SK-N-SH treated with all-trans-retinoic acid at 6 μM for 48 hours (cell line): ENCODE results near the gene POLE.

Source experiments
- ARNTL ChIP-seq: fragments of 450-650 bp; formaldehyde crosslinking; IDR thresholded peaks from 2 replicates; pipeline ENCODE4 v1.5.0; 2020; ENCODE audit warnings: low read depth, mild to moderate bottlenecking, moderate library complexity, borderline replicate concordance
- BACH2 ChIP-seq: fragments of 250-450 bp; sonication (Bioruptor Pico); IDR thresholded peaks from 2 replicates; pipeline ENCODE4 v1.9.0; 2021; ENCODE audit warnings: mild to moderate bottlenecking, borderline replicate concordance
- CREB5 ChIP-seq: fragments of 250-450 bp; sonication (Bioruptor Pico); IDR thresholded peaks from 2 replicates; pipeline ENCODE4 v1.5.1; 2020; ENCODE audit warnings: low read depth, mild to moderate bottlenecking, moderate library complexity
- ISL1 ChIP-seq: fragments of 250-450 bp; sonication (Bioruptor Pico); IDR thresholded peaks from 2 replicates; pipeline ENCODE4 v2.1.2; 2022; ENCODE audit warnings: mild to moderate bottlenecking, moderate library complexity
- POU6F1 ChIP-seq: fragments of 250-450 bp; sonication (Bioruptor Pico); IDR thresholded peaks from 2 replicates; pipeline ENCODE4 v1.8.0; 2021; ENCODE audit warnings: low read depth, mild to moderate bottlenecking, moderate library complexity, borderline replicate concordance
- PPARA ChIP-seq: fragments of 250-450 bp; sonication (Bioruptor Pico); IDR thresholded peaks from 2 replicates; pipeline ENCODE4 v1.5.0; 2020; ENCODE audit warnings: mild to moderate bottlenecking, borderline replicate concordance
- RARB ChIP-seq: fragments of 250-450 bp; sonication (Bioruptor Pico); IDR thresholded peaks from 2 replicates; pipeline ENCODE4 v1.8.0; 2021; ENCODE audit warnings: mild to moderate bottlenecking, moderate library complexity
- TOX ChIP-seq: fragments of 250-450 bp; sonication (Bioruptor Pico); IDR thresholded peaks from 2 replicates; pipeline ENCODE4 v1.8.0; 2021; ENCODE audit warnings: mild to moderate bottlenecking, moderate library complexity, borderline replicate concordance
- ZFP3 ChIP-seq: fragments of 250-450 bp; sonication (Bioruptor Pico); IDR thresholded peaks from 2 replicates; pipeline ENCODE4 v1.5.0; 2020; ENCODE audit warnings: mild to moderate bottlenecking, moderate library complexity
- ZFP30 ChIP-seq: fragments of 450-650 bp; formaldehyde crosslinking; IDR thresholded peaks from 2 replicates; pipeline ENCODE4 v1.5.0; 2022; ENCODE audit warnings: mild to moderate bottlenecking, moderate library complexity
- ZNF70 ChIP-seq: fragments of 450-650 bp; formaldehyde crosslinking; IDR thresholded peaks from 2 replicates; pipeline ENCODE4 v1.5.0; 2020; ENCODE audit warnings: mild to moderate bottlenecking, moderate library complexity
- TF ChIP-seq, protein P1 (sequence below): fragments of 250-450 bp; sonication (Bioruptor Pico); IDR thresholded peaks from 2 replicates; pipeline ENCODE4 v1.8.0; 2020; ENCODE audit warnings: mild to moderate bottlenecking, moderate library complexity, borderline replicate concordance

DNA sequence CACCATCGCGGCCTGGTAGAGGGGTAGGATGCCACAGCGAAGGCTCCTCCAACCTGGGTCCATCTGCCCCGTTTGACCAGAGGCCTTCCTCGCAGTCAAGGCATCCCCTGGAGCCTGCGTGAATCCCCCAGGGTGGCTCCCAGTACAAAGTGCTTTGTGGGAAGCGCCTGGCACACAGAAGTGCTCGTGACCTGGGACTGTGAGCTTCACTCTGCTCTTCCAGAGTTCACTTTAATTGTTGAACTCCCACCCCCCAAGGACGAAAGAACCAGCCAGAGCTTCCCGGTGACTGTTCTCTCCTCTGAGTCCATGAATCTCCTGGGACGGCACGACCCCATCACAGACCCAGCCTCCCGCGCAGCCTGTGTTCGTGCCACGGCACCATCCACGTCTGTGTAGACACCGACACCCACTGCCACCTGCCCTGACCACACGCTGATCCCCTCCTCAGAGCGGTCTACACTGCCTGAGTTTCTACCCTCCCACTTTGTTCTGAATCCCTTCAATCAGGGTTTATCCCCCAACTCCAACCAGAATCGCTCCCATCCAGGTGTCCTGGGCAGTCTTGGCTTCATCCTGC is 52.6 kb downstream of the POLE start:
- TF ChIP-seq BACH2 (CRISPR knock-in tag) = no peak
- TF ChIP-seq ARNTL (CRISPR knock-in tag) = no peak
- no peak for TF ChIP-seq ZNF70
- no peak for TF ChIP-seq RARB (CRISPR knock-in tag)
- no peak for TF ChIP-seq ISL1
- TF ChIP-seq CREB5 (CRISPR knock-in tag) = no peak
- no peak for TF ChIP-seq POU6F1 (CRISPR knock-in tag)
- no peak for TF ChIP-seq ZFP30 (CRISPR knock-in tag)
- TF ChIP-seq, protein P1, sequence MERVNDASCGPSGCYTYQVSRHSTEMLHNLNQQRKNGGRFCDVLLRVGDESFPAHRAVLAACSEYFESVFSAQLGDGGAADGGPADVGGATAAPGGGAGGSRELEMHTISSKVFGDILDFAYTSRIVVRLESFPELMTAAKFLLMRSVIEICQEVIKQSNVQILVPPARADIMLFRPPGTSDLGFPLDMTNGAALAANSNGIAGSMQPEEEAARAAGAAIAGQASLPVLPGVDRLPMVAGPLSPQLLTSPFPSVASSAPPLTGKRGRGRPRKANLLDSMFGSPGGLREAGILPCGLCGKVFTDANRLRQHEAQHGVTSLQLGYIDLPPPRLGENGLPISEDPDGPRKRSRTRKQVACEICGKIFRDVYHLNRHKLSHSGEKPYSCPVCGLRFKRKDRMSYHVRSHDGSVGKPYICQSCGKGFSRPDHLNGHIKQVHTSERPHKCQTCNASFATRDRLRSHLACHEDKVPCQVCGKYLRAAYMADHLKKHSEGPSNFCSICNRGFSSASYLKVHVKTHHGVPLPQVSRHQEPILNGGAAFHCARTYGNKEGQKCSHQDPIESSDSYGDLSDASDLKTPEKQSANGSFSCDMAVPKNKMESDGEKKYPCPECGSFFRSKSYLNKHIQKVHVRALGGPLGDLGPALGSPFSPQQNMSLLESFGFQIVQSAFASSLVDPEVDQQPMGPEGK (CRISPR knock-in tag) = no peak
- TF ChIP-seq TOX (CRISPR knock-in tag) = no peak
- TF ChIP-seq PPARA = no peak
- no peak for TF ChIP-seq ZFP3
